GM12878 (cell line): ENCODE results near the gene GYPC. TPM values are rescaled to one million over a fixed set of nuclear protein-coding genes. Genes with fewer than 3 reads are reported as not detected.

Experiments
- ATAC-seq: fragments of 200-7000 bp; cut with Tn5 transposase; 3 replicates; pipeline ENCODE4 v1.9.1; 2020; ENCODE audit warnings: mild to moderate bottlenecking, moderate library complexity
- BruUV-seq: library from RNA; stranded (reverse); fragments of 400-500 nt; replicated peaks from 2 replicates; lab custom pipeline; 2021; lab: Mats Ljungman, UMichigan
- CTCF ChIA-PET: fragments of 300-600 bp; sonication (Branson Sonifier 250); formaldehyde crosslinking; extraction: SDS; loops from one replicate; lab custom pipeline; 2021; ENCODE audit warnings: inconsistent platforms; lab: Yijun Ruan, JAX
- POLR2A ChIA-PET: fragments of 350-600 bp; formaldehyde crosslinking; extraction: SDS; loops from one replicate; lab custom pipeline; 2021; ENCODE audit warnings: inconsistent platforms; lab: Charles Lee
- RAD21 ChIA-PET: fragments of 300-600 bp; sonication (Branson Sonifier 250); formaldehyde crosslinking; loops from one replicate; lab custom pipeline; 2023; ENCODE audit warnings: antibody characterized with exemption; ENCODE audit not compliant: unreplicated experiment; lab: Charles Lee
- SMC1A ChIA-PET: fragments of 300-600 bp; sonication (Branson Sonifier 250); formaldehyde crosslinking; loops from one replicate; lab custom pipeline; 2023; ENCODE audit not compliant: unreplicated experiment, uncharacterized antibody; lab: Charles Lee
- DNase-seq: peaks from one replicate; pipeline ENCODE4 v3.0.0-alpha.2; 2011; ENCODE audit warnings: low read depth, low spot score
- FAIRE-seq: peaks from 3 replicates; lab custom pipeline; 2011; peaks lifted over from hg19 to GRCh38; lab: Jason Lieb, UNC
- H2AFZ ChIP-seq: 2 replicates; pipeline ENCODE4 v1.6.0; 2011; ENCODE audit warnings: low read depth, low read length, control low read depth; ENCODE audit not compliant: control insufficient read depth
- H3K27ac ChIP-seq: 2 replicates; pipeline ENCODE4 v1.5.1; 2011; ENCODE audit warnings: control low read depth; ENCODE audit not compliant: control insufficient read depth, insufficient read depth
- H3K27me3 ChIP-seq, 2 experiments: replicated peaks in 1 of 2; 2 replicates each; pipeline versions ENCODE4 v1.6.0 to v1.6.1; 2011; ENCODE audit warnings: low read length in 1 of 2; ENCODE audit not compliant: control insufficient read depth in 2 of 2, insufficient read depth in 2 of 2
- H3K36me3 ChIP-seq, 2 experiments: 2 replicates each; pipeline ENCODE4 v1.5.1; 2011; ENCODE audit warnings: low read length in 1 of 2; ENCODE audit not compliant: control insufficient read depth in 2 of 2, insufficient read depth in 2 of 2
- H3K4me1 ChIP-seq: 2 replicates; pipeline ENCODE4 v1.6.1; 2011; ENCODE audit warnings: mild to moderate bottlenecking, low read length, moderate library complexity, mixed read lengths; ENCODE audit not compliant: control insufficient read depth, insufficient read depth
- H3K4me2 ChIP-seq: 2 replicates; pipeline ENCODE4 v1.6.0; 2011; ENCODE audit warnings: control low read depth; ENCODE audit not compliant: control insufficient read depth, insufficient read depth
- H3K4me3 ChIP-seq: fragments of 200-600 bp; sonication (generic); 2 replicates; pipeline ENCODE4 v1.5.1; 2016
- H3K79me2 ChIP-seq: 2 replicates; pipeline ENCODE4 v1.6.0; 2011; ENCODE audit warnings: low read length; ENCODE audit not compliant: control insufficient read depth, insufficient read depth
- H3K9ac ChIP-seq: 2 replicates; pipeline ENCODE4 v1.8.0; 2011; ENCODE audit warnings: low read length, control low read depth, mixed read lengths; ENCODE audit not compliant: control insufficient read depth, insufficient read depth
- H3K9me3 ChIP-seq: replicated peaks from 3 replicates; pipeline ENCODE4 v1.5.1; 2011; ENCODE audit warnings: mild to moderate bottlenecking, low read length; ENCODE audit not compliant: control insufficient read depth, insufficient read depth
- H4K20me1 ChIP-seq: 2 replicates; pipeline ENCODE4 v1.6.0; 2011; ENCODE audit not compliant: control insufficient read depth, insufficient read depth
- BCL11A ChIP-seq: IDR thresholded peaks from 2 replicates; pipeline ENCODE4 v1.6.1; 2011; ENCODE audit warnings: low read depth, low read length
- CBX3 ChIP-seq: fragments of 200-600 bp; sonication (generic); IDR thresholded peaks from 2 replicates; pipeline ENCODE4 v1.6.1; 2016; ENCODE audit warnings: low read depth, borderline replicate concordance
- MYC ChIP-seq: IDR thresholded peaks from 2 replicates; pipeline ENCODE4 v1.6.1; 2011; ENCODE audit warnings: mild to moderate bottlenecking, low read length, moderate library complexity, inconsistent platforms; ENCODE audit not compliant: insufficient read depth, insufficient replicate concordance, insufficient read length, severe bottlenecking
- RCOR1 ChIP-seq: conservative IDR thresholded peaks from 2 replicates; pipeline ENCODE4 v1.6.1; 2012; ENCODE audit warnings: low read depth, low read length, improper control_type of control experiment
- RFX5 ChIP-seq: IDR thresholded peaks from 2 replicates; pipeline ENCODE4 v1.6.1; 2011; ENCODE audit warnings: low read depth, low read length, improper control_type of control experiment
- SUZ12 ChIP-seq: fragments of 200-600 bp; sonication (generic); IDR thresholded peaks from one replicate; pipeline ENCODE4 v1.6.1; 2018; ENCODE audit warnings: antibody characterized with exemption, mild to moderate bottlenecking; ENCODE audit not compliant: unreplicated experiment
- TCF7 ChIP-seq: IDR thresholded peaks from 2 replicates; pipeline ENCODE4 v1.6.1; 2014; ENCODE audit warnings: antibody characterized with exemption, borderline replicate concordance
- WGBS: methylation state at CpG from one replicate; pipeline ENCODE4 v1.1.6; 2016; ENCODE audit warnings: low lambda C conversion rate; ENCODE audit not compliant: insufficient replicate concordance, insufficient coverage; ENCODE audit errors: missing lambda C conversion rate; 5-methylcytosine and 5-hydroxymethylcytosine counted together
- in situ Hi-C: fragments of 300-500 bp; cut with MboI; formaldehyde crosslinking; loops from 9 replicates; pipeline ENCODE4 v1.14.3; 2018; ENCODE audit warnings: mixed read lengths
- intact Hi-C: fragments of 100-400 bp; cut with micrococcal nuclease; formaldehyde crosslinking; loops from one replicate; pipeline ENCODE4 v1.14.2; 2022; ENCODE audit not compliant: unreplicated experiment
- polyA plus RNA-seq, 11 experiments: library from polyadenylated mRNA; depleted of rRNA in 4 of 11; unstranded in 6 of 11; stranded (reverse) in 5 of 11; fragments of >200 nt; fragmentation: Nextera tagmentation in 4 of 11; fragmentation: Illumina TruSeq in 1 of 11; extraction: Ambion mirVana in 4 of 11; extraction: Trizol in 1 of 11; gene quantifications; 1 replicate in 1 of 11; 2 replicates in 10 of 11; pipeline versions ENCODE4 v1.2.1 to v1.2.3, GENCODE V29; 2011 to 2016; ENCODE audit warnings: inconsistent platforms in 2 of 11, missing spikeins in 2 of 11, low read depth in 1 of 11
- total RNA-seq, 4 experiments: library from RNA; depleted of rRNA in 3 of 4; stranded (reverse); fragments of >200 nt in 3 of 4; fragmentation: Illumina TruSeq in 1 of 4; extraction: Trizol in 1 of 4; gene quantifications; 2 replicates each; pipeline versions ENCODE4 v1.2.1 to v1.2.3, GENCODE V29; 2013 to 2021
- TF ChIP-seq, protein P1 (sequence below): IDR thresholded peaks from 2 replicates; pipeline ENCODE4 v1.6.1; 2012; ENCODE audit warnings: low read depth, low read length, improper control_type of control experiment
- TF ChIP-seq, protein P2 (sequence below): fragments of 450-650 bp; formaldehyde crosslinking; IDR thresholded peaks from 2 replicates; pipeline ENCODE4 v1.4.0; 2022; ENCODE audit warnings: mild to moderate bottlenecking, moderate library complexity
- TF ChIP-seq, protein P3 (sequence below): IDR thresholded peaks from 2 replicates; pipeline ENCODE4 v1.6.1; 2011; ENCODE audit warnings: low read depth, mild to moderate bottlenecking, low read length, moderate library complexity, borderline replicate concordance; ENCODE audit errors: extremely low read depth
- TF ChIP-seq, protein P4 (sequence below): IDR thresholded peaks from 2 replicates; pipeline ENCODE4 v1.6.1; 2012; ENCODE audit warnings: low read depth, low read length, improper control_type of control experiment

Gene GYPC
- total and polyA plus RNA-seq, 10 of the 15 experiments (the other 5 are each of a cell fraction or from before 2014, with no cell fraction given) = 26.2 to 150 (median 81.4) TPM

DNA sequence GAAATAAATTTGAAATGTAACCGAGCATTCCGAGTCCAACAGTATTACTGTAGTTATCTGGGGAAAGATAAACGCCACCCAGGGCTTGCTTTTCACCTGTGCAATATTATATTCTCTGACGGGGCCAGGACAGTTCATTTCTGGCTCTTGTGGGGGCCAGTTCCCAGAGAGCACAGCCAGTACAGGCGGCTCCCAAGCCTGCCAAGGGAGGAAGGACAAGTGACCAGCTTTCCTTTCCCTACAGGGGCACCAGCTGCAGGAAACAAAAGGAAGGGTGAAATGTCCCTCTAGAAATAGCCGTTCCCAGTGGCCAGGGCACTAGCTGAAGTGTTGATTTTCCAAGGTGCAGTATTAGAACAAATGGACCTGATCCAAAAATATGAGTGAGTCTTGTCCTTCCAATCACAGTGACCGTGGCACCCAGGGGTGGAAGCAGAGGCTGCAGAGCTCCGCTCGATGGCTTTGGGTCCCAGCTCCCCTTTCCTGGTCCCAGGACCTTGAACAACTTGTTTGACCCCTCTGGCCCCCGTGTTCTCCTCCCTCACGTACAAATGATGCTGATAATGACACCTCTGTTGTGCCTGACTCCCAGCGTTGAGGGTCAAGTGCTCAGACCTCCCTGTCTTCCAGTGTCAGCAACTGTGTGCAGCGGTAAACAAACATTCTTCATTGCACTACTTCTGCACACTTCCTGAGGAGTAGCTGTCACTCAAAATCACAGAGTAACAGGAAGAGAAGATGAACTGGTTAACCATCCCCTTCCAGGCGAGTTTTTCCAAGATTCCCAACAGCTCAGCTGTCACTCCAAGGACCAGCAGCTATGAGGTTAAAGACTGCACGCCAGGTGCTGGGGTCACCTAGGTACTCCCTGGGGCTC lies 40.9 kb downstream of the GYPC start (continued):
- TF ChIP-seq, protein P1, sequence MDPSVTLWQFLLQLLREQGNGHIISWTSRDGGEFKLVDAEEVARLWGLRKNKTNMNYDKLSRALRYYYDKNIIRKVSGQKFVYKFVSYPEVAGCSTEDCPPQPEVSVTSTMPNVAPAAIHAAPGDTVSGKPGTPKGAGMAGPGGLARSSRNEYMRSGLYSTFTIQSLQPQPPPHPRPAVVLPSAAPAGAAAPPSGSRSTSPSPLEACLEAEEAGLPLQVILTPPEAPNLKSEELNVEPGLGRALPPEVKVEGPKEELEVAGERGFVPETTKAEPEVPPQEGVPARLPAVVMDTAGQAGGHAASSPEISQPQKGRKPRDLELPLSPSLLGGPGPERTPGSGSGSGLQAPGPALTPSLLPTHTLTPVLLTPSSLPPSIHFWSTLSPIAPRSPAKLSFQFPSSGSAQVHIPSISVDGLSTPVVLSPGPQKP = no peak
- no peak for TF ChIP-seq CBX3
- TF ChIP-seq, all 136 proteins: peak for 0

DNA sequence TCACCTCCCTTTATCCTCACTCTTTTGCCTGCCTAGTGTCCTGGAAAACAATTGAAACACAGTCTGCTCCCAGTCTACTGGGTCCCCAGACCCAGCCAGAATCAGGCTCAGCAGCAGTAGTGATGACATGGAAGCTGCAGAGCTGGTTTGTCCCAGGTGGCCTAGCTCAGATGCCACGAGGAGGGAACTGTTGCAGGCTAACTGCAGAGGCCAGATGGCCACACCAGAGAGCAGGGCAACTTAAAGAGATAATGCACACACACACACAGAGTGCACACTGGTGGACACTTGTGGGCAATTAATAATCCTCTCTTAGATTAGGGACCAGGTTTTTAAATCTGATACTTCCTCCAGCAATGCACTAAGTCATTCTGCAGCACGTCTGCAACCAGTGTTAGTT lies 42.4 kb downstream of the GYPC start:
- BruUV-seq = no TSS peak
- Histone ChIP-seq H3K36me3 (peaks cover 0 to 8% of the 10 kb centered on the region in 2 experiments; a peak in 2 of 4 replicates), H3K4me2 (no peak overlapping the region), H3K9ac (no peak overlapping the region), H3K27ac (no peak overlapping the region), H3K4me3 (no peak overlapping the region), H3K27me3 (no peaks in the 10 kb centered on the region), H3K4me1 (no peaks in the 10 kb centered on the region), H4K20me1 (no peaks in the 10 kb centered on the region), H2AFZ (no peak overlapping the region), H3K79me2 (no peaks in the 10 kb centered on the region), H3K9me3 (no peaks in the 10 kb centered on the region; the same call in 2 of the 3 replicates)
- POLR2A ChIA-PET = no interaction called here
- DNase-seq (no peak), FAIRE-seq (no peak), ATAC-seq (no peak)
- in situ Hi-C loops = no loop called here
- CTCF ChIA-PET = no interaction called here
- intact Hi-C loops = no loop called here
- RAD21 ChIA-PET = no interaction called here
- 97% methylated on average over 2 of the region's 2 CpGs for WGBS
- TF ChIP-seq BCL11A (no peak), RFX5 (no peak), CBX3 (no peak), SUZ12 (no peak), RCOR1 (no peak), TCF7 (no peak), MYC (no peak)
- TF ChIP-seq, protein P2, sequence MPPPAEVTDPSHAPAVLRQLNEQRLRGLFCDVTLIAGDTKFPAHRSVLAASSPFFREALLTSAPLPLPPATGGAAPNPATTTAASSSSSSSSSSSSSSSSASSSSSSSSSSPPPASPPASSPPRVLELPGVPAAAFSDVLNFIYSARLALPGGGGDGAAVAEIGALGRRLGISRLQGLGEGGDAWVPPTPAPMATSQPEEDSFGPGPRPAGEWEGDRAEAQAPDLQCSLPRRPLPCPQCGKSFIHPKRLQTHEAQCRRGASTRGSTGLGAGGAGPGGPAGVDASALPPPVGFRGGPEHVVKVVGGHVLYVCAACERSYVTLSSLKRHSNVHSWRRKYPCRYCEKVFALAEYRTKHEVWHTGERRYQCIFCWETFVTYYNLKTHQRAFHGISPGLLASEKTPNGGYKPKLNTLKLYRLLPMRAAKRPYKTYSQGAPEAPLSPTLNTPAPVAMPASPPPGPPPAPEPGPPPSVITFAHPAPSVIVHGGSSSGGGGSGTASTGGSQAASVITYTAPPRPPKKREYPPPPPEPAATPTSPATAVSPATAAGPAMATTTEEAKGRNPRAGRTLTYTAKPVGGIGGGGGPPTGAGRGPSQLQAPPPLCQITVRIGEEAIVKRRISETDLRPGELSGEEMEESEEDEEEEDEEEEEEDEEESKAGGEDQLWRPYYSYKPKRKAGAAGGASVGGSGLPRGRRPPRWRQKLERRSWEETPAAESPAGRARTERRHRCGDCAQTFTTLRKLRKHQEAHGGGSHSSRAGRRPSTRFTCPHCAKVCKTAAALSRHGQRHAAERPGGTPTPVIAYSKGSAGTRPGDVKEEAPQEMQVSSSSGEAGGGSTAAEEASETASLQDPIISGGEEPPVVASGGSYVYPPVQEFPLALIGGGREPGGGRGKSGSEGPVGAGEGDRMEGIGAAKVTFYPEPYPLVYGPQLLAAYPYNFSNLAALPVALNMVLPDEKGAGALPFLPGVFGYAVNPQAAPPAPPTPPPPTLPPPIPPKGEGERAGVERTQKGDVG (CRISPR knock-in tag) = no peak
- TF ChIP-seq, protein P3, sequence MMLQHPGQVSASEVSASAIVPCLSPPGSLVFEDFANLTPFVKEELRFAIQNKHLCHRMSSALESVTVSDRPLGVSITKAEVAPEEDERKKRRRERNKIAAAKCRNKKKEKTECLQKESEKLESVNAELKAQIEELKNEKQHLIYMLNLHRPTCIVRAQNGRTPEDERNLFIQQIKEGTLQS = no peak
- TF ChIP-seq, protein P4, sequence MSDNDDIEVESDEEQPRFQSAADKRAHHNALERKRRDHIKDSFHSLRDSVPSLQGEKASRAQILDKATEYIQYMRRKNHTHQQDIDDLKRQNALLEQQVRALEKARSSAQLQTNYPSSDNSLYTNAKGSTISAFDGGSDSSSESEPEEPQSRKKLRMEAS = no peak
- SMC1A ChIA-PET = interaction anchor here (0.6 kb wide), 1 partner anchor 102 kb away, joined by 3 read pairs; no protein-coding TSS in a partner anchor
